ENCODE results near the gene TMEM106C. TPM values are rescaled to one million over a fixed set of nuclear protein-coding genes. Genes with fewer than 3 reads are reported as not detected.

Gene TMEM106C
- total and polyA plus RNA-seq, 8 donors = 24.7 to 44.7 (median 31.7) TPM

- intact Hi-C loops (cut with DNase I) = no loop called here
- H3K27me3 ChIP-seq = no peaks in the 10 kb centered on the region
- DNase-seq = peak in 1 of 6 donors; percentile 32
Measured at GRCh38 chr12:47995981-47996401, 32.6 kb downstream of the TMEM106C start.

GRCh38 chr12:47997321-47997720, 33.9 kb downstream of the TMEM106C start:
- WGBS, 2 donors = 50 to 51% methylated on average over 3 of the region's 3 CpGs
- FAIRE-seq (no peak), ATAC-seq (no peak), DNase-seq (peak in 1 of 6 donors; percentile 17)
- no peak for TF ChIP-seq CTCF (IDR thresholded peaks at IDR 0.05)
- Histone ChIP-seq H3K27me3 (peaks cover 0 to 3% (median under 1%) of the 10 kb centered on the region in 4 donors), H3K9me3 (no peaks in the 10 kb centered on the region), H3K4me3 (no peak overlapping the region), H3K27ac (no peak overlapping the region), H3K4me1 (peaks cover 4 to 11% (median 10%) of the 10 kb centered on the region in 3 donors), H3K36me3 (no peaks in the 10 kb centered on the region)
- intact Hi-C loops (cut with DNase I) = no loop called here

More at GRCh38 chr12:47995981-47996401, 32.6 kb downstream of the TMEM106C start:
- Histone ChIP-seq H3K36me3 (no peaks in the 10 kb centered on the region), H3K27ac (no peak overlapping the region), H3K9me3 (no peaks in the 10 kb centered on the region), H3K4me3 (no peak overlapping the region), H3K4me1 (no peaks in the 10 kb centered on the region)
- ATAC-seq (peak in 3 of 4 donors; percentile 23 to 74 (median 41)), FAIRE-seq (no peak)
- whole genome bisulfite sequencing, 2 donors = 42 to 45% methylated on average over 4 of the region's 4 CpGs
- TF ChIP-seq CTCF (IDR thresholded peaks at IDR 0.05) = no peak

GRCh38 chr12:47999816-48000215, 36.4 kb downstream of the TMEM106C start:
- H3K9me3 ChIP-seq = no peaks in the 10 kb centered on the region
- FAIRE-seq (no peak), ATAC-seq (no peak), DNase-seq (no peak)
- no peak overlapping the region for H3K27ac ChIP-seq
- peaks cover 0 to 21% (median 4%) of the 10 kb centered on the region in 4 donors for H3K27me3 ChIP-seq
- WGBS, 2 donors = 52 to 70% methylated on average over 9 of the region's 9 CpGs
- peaks cover 13 to 31% (median 28%) of the 10 kb centered on the region in 3 donors for H3K4me1 ChIP-seq
- no peaks in the 10 kb centered on the region for H3K36me3 ChIP-seq
- no peak for TF ChIP-seq CTCF (IDR thresholded peaks at IDR 0.05)
- intact Hi-C loops (cut with DNase I) = no loop called here
- H3K4me3 ChIP-seq = no peak overlapping the region

- DNase-seq = no peak
Measured at GRCh38 chr12:48000878-48001504, 37.6 kb downstream of the TMEM106C start.

More at GRCh38 chr12:48000878-48001504, 37.6 kb downstream of the TMEM106C start:
- Histone ChIP-seq H3K4me3 (peak overlapping the region; percentile 13 to 51 (median 27)), H3K27me3 (peaks cover 0 to 30% (median 8%) of the 10 kb centered on the region in 4 donors), H3K27ac (no peak overlapping the region), H3K36me3 (no peaks in the 10 kb centered on the region), H3K9me3 (no peaks in the 10 kb centered on the region), H3K4me1 (peaks cover 13 to 32% (median 28%) of the 10 kb centered on the region in 3 donors)
- ATAC-seq = peak; percentile 16 to 59 (median 33)
- FAIRE-seq = no peak
- intact Hi-C loops (cut with DNase I) = no loop called here
- 7 to 9% methylated on average over 18 of the region's 18 CpGs for WGBS, 2 donors
- no peak for TF ChIP-seq CTCF (IDR thresholded peaks at IDR 0.05)
